Transverse colon (tissue), 4 donors: ENCODE measurements around the gene CASQ1.

Source experiments
- EP300 ChIP-seq: sonication (generic); formaldehyde crosslinking; IDR thresholded peaks from one replicate; pipeline ENCODE4 v1.6.1; 2017; ENCODE audit warnings: antibody characterized with exemption, low read depth
- POLR2A ChIP-seq: fragments of 450-650 bp; IDR thresholded peaks from one replicate; pipeline ENCODE4 v1.6.1; 2016; ENCODE audit warnings: antibody characterized with exemption, mild to moderate bottlenecking, moderate library complexity
- POLR2AphosphoS5 ChIP-seq, 3 donors: sonication (generic); formaldehyde crosslinking; IDR thresholded peaks; one replicate each; pipeline ENCODE4 v1.6.1; 2016; ENCODE audit warnings: antibody characterized with exemption in 3 of 3
- TF ChIP-seq, protein P1 (sequence below), 5 experiments: fragments of 200-600 bp in 3 of 5; fragments of 450-650 bp in 2 of 5; sonication (generic) in 3 of 5; IDR thresholded peaks; 1 replicate in 2 of 5; 2 replicates in 3 of 5; pipeline ENCODE4 v1.5.1; 2016 to 2017; ENCODE audit warnings: antibody characterized with exemption in 5 of 5, inconsistent platforms in 3 of 5, mild to moderate bottlenecking in 2 of 5, moderate library complexity in 1 of 5

DNA sequence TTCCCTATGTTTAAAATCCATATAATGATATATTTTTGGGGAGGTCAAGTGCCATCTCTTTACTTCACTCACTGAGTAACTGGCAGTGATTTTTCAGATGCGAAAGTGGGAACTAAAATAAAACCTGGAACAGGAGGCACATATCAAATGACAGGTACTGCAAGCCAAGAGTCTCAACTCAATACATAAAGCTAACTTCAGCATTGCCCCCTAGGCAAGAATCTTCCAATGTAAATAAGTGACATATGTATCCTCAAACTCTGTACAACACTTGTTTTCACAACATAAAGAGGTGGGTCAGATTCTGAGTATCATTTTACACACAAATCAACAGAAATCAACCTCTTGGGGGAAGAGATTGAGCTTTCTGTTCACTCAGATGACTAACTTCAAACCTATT lies 53.8 kb downstream of the CASQ1 start:
- TF ChIP-seq POLR2A (no peak), EP300 (no peak), POLR2AphosphoS5 (IDR thresholded peaks at IDR 0.05) (no peak)
- TF ChIP-seq, protein P1, sequence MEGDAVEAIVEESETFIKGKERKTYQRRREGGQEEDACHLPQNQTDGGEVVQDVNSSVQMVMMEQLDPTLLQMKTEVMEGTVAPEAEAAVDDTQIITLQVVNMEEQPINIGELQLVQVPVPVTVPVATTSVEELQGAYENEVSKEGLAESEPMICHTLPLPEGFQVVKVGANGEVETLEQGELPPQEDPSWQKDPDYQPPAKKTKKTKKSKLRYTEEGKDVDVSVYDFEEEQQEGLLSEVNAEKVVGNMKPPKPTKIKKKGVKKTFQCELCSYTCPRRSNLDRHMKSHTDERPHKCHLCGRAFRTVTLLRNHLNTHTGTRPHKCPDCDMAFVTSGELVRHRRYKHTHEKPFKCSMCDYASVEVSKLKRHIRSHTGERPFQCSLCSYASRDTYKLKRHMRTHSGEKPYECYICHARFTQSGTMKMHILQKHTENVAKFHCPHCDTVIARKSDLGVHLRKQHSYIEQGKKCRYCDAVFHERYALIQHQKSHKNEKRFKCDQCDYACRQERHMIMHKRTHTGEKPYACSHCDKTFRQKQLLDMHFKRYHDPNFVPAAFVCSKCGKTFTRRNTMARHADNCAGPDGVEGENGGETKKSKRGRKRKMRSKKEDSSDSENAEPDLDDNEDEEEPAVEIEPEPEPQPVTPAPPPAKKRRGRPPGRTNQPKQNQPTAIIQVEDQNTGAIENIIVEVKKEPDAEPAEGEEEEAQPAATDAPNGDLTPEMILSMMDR (IDR thresholded peaks at IDR 0.05), result no peak
